H1 (cell line): ENCODE results near the gene COA3. TPM values are rescaled to one million over a fixed set of nuclear protein-coding genes. Genes with fewer than 3 reads are reported as not detected.

ENCODE experiments used
- CTCF ChIA-PET: fragments of 300-600 bp; sonication (Branson Sonifier 250); formaldehyde crosslinking; loops from one replicate; lab custom pipeline; 2021; ENCODE audit not compliant: partially characterized antibody; lab: Charles Lee
- POLR2A ChIA-PET: fragments of 300-600 bp; sonication (Branson Sonifier 250); formaldehyde crosslinking; loops from one replicate; lab custom pipeline; 2021; ENCODE audit warnings: inconsistent platforms; ENCODE audit not compliant: partially characterized antibody; lab: Charles Lee
- DNase-seq, 2 experiments: peaks; one replicate each; pipeline versions ENCODE4 v3.0.0 to v3.0.0-alpha.2; 2010 to 2022; ENCODE audit warnings: low spot score in 2 of 2, low read depth in 1 of 2, mixed read lengths in 1 of 2
- FAIRE-seq: peaks from 2 replicates; lab custom pipeline; 2011; peaks lifted over from hg19 to GRCh38; lab: Jason Lieb, UNC
- H2AFZ ChIP-seq: 2 replicates; pipeline ENCODE4 v1.8.1; 2012; ENCODE audit warnings: low read length, inconsistent platforms
- H2AK5ac ChIP-seq: 2 replicates; pipeline ENCODE4 v1.6.1; 2013; ENCODE audit warnings: low read depth, low read length
- H2BK120ac ChIP-seq: replicated peaks from 2 replicates; pipeline ENCODE3; 2013; ENCODE audit warnings: low read depth, low read length, inconsistent platforms
- H2BK12ac ChIP-seq: 2 replicates; pipeline ENCODE4 v1.6.1; 2013; ENCODE audit warnings: low read depth, low read length
- H2BK15ac ChIP-seq: 2 replicates; pipeline ENCODE4 v1.6.1; 2013; ENCODE audit warnings: low read length
- H2BK20ac ChIP-seq: 2 replicates; pipeline ENCODE4 v1.6.1; 2013; ENCODE audit warnings: low read length
- H2BK5ac ChIP-seq: 2 replicates; pipeline ENCODE4 v1.6.1; 2013; ENCODE audit warnings: low read depth, low read length
- H3K14ac ChIP-seq: 2 replicates; pipeline ENCODE4 v1.6.1; 2013; ENCODE audit warnings: inconsistent platforms; ENCODE audit not compliant: insufficient read length
- H3K18ac ChIP-seq: 2 replicates; pipeline ENCODE4 v1.6.1; 2013; ENCODE audit warnings: low read length; ENCODE audit errors: extremely low read depth
- H3K23ac ChIP-seq: 2 replicates; pipeline ENCODE4 v1.6.1; 2013; ENCODE audit warnings: inconsistent platforms; ENCODE audit not compliant: insufficient read length
- H3K23me2 ChIP-seq: 2 replicates; pipeline ENCODE4 v1.6.1; 2013; ENCODE audit warnings: low read depth, low read length
- H3K27ac ChIP-seq: 2 replicates; pipeline ENCODE4 v1.6.1; 2011; ENCODE audit warnings: low read depth, low read length, inconsistent platforms
- H3K27me3 ChIP-seq, 4 experiments: replicated peaks in 1 of 4; 1 replicate in 1 of 4; 2 replicates in 3 of 4; pipeline versions ENCODE4 v1.6.1 to v1.8.1; 2011 to 2013; ENCODE audit warnings: low read length in 3 of 4, mild to moderate bottlenecking in 3 of 4, inconsistent platforms in 2 of 4, mixed read lengths in 2 of 4, moderate library complexity in 1 of 4; ENCODE audit not compliant: control insufficient read depth in 3 of 4, insufficient read depth in 3 of 4; ENCODE audit errors: extremely low read depth in 1 of 4
- H3K36me3 ChIP-seq, 4 experiments: 2 replicates each; pipeline versions ENCODE4 v1.6.1 to v1.8.1; 2011 to 2013; ENCODE audit warnings: mild to moderate bottlenecking in 4 of 4, low read length in 3 of 4, moderate library complexity in 2 of 4, control low read depth in 1 of 4, inconsistent platforms in 1 of 4; ENCODE audit not compliant: insufficient read depth in 4 of 4, control insufficient read depth in 2 of 4
- H3K4ac ChIP-seq: replicated peaks from 2 replicates; pipeline ENCODE3; 2013; ENCODE audit warnings: low read length, low read depth, mixed read lengths, inconsistent platforms; ENCODE audit not compliant: insufficient read length
- H3K4me1 ChIP-seq, 4 experiments: replicated peaks in 1 of 4; 1 replicate in 1 of 4; 2 replicates in 3 of 4; pipeline versions ENCODE4 v1.6.1 to v1.8.1; 2011 to 2013; ENCODE audit warnings: low read length in 3 of 4, inconsistent platforms in 2 of 4, mixed read lengths in 1 of 4; ENCODE audit not compliant: insufficient read depth in 4 of 4, control insufficient read depth in 3 of 4
- H3K4me2 ChIP-seq, 2 experiments: 2 replicates each; pipeline versions ENCODE4 v1.6.1 to v1.8.1; 2011 to 2013; ENCODE audit warnings: low read depth in 2 of 2, low read length in 2 of 2, control low read depth in 1 of 2, inconsistent platforms in 1 of 2, mild to moderate bottlenecking in 1 of 2; ENCODE audit not compliant: insufficient read depth in 1 of 2
- H3K4me3 ChIP-seq, 4 experiments: fragments of 200-600, 300-600 bp in 1 of 4; sonication (generic), shearing (Covaris generic), sonication (Bioruptor Twin) in 1 of 4; 2 replicates each; pipeline versions ENCODE4 v1.5.1 to v1.8.1; 2011 to 2016; ENCODE audit warnings: low read length in 4 of 4, low read depth in 3 of 4, control low read depth in 2 of 4, inconsistent platforms in 2 of 4, mild to moderate bottlenecking in 2 of 4, mixed read lengths in 1 of 4, moderate library complexity in 1 of 4; ENCODE audit not compliant: insufficient read depth in 2 of 4; ENCODE audit errors: extremely low read depth in 1 of 4
- H3K56ac ChIP-seq: replicated peaks from 2 replicates; pipeline ENCODE3; 2013; ENCODE audit warnings: low read depth, mild to moderate bottlenecking, mixed read lengths, low read length, inconsistent platforms; ENCODE audit not compliant: insufficient read length
- H3K79me1 ChIP-seq: 2 replicates; pipeline ENCODE4 v1.6.1; 2013; ENCODE audit warnings: low read depth, low read length, control low read depth
- H3K79me2 ChIP-seq, 2 experiments: 2 replicates each; pipeline versions ENCODE4 v1.6.1 to v1.8.1; 2012 to 2013; ENCODE audit warnings: low read length in 2 of 2, mild to moderate bottlenecking in 2 of 2, inconsistent platforms in 1 of 2; ENCODE audit not compliant: insufficient read depth in 2 of 2, control insufficient read depth in 1 of 2
- H3K9ac ChIP-seq, 4 experiments: replicated peaks in 1 of 4; 1 replicate in 1 of 4; 2 replicates in 3 of 4; pipeline versions ENCODE4 v1.6.1 to v1.8.1; 2011 to 2013; ENCODE audit warnings: low read depth in 3 of 4, low read length in 3 of 4, control low read depth in 2 of 4, mild to moderate bottlenecking in 2 of 4, moderate library complexity in 2 of 4, inconsistent platforms in 1 of 4; ENCODE audit errors: extremely low read depth in 1 of 4
- H3K9me3 ChIP-seq, 2 experiments: 2 replicates each; pipeline versions ENCODE4 v1.6.1 to v1.8.1; 2012 to 2013; ENCODE audit warnings: mild to moderate bottlenecking in 2 of 2, moderate library complexity in 2 of 2, control low read depth in 1 of 2, inconsistent platforms in 1 of 2, low read depth in 1 of 2, low read length in 1 of 2, mixed read lengths in 1 of 2; ENCODE audit not compliant: insufficient read depth in 2 of 2
- H4K20me1 ChIP-seq, 2 experiments: replicated peaks in 1 of 2; 2 replicates each; pipeline versions ENCODE3 to v1.8.1; 2011 to 2013; ENCODE audit warnings: inconsistent platforms in 2 of 2, low read length in 2 of 2, mild to moderate bottlenecking in 1 of 2; ENCODE audit not compliant: insufficient read depth in 2 of 2, control insufficient read depth in 1 of 2
- H4K5ac ChIP-seq: 2 replicates; pipeline ENCODE4 v1.6.1; 2013; ENCODE audit warnings: low read length, low read depth, mixed read lengths, inconsistent platforms; ENCODE audit not compliant: insufficient read length
- H4K8ac ChIP-seq: 2 replicates; pipeline ENCODE4 v1.8.0; 2013; ENCODE audit warnings: mild to moderate bottlenecking, moderate library complexity, low read length, inconsistent platforms; ENCODE audit not compliant: insufficient read depth; ENCODE audit errors: extremely low read depth
- H4K91ac ChIP-seq: replicated peaks from 2 replicates; pipeline ENCODE3; 2013; ENCODE audit warnings: low read length, mixed read lengths, inconsistent platforms; ENCODE audit not compliant: insufficient read length
- EP300 ChIP-seq, 2 experiments: IDR thresholded peaks; 1 replicate in 1 of 2; 2 replicates in 1 of 2; pipeline ENCODE4 v1.6.1; 2011 to 2012; ENCODE audit warnings: low read depth in 2 of 2, low read length in 2 of 2, mild to moderate bottlenecking in 2 of 2, borderline replicate concordance in 1 of 2, inconsistent platforms in 1 of 2, moderate library complexity in 1 of 2
- SIX5 ChIP-seq: IDR thresholded peaks from 2 replicates; pipeline ENCODE4 v1.6.1; 2011; ENCODE audit warnings: mild to moderate bottlenecking, low read depth, low read length
- SP2 ChIP-seq: IDR thresholded peaks from 2 replicates; pipeline ENCODE4 v1.6.1; 2012; ENCODE audit warnings: mild to moderate bottlenecking, low read length, inconsistent platforms
- WGBS, 2 experiments: shearing (Covaris generic) in 1 of 2; methylation state at CpG; one replicate each; pipeline versions ENCODE4 v1.1.6 to v1.1.7; 2013 to 2015; ENCODE audit warnings: low lambda C conversion rate in 2 of 2, mixed read lengths in 2 of 2, inconsistent platforms in 1 of 2, low coverage in 1 of 2, missing lambda C conversion rate in 1 of 2; ENCODE audit not compliant: insufficient replicate concordance in 2 of 2, insufficient coverage in 1 of 2, insufficient read length in 1 of 2; ENCODE audit errors: extremely low coverage in 1 of 2, missing lambda C conversion rate in 1 of 2; 5-methylcytosine and 5-hydroxymethylcytosine counted together
- polyA plus RNA-seq, 7 experiments: library from polyadenylated mRNA; depleted of rRNA in 3 of 7; stranded (reverse) in 5 of 7; unstranded in 2 of 7; fragments of >200 nt in 5 of 7; fragments of 200-250 nt in 2 of 7; gene quantifications; 1 replicate in 5 of 7; 2 replicates in 1 of 7; 4 replicates in 1 of 7; pipeline versions ENCODE4 v1.2.1 to v1.2.3, GENCODE V29; 2011 to 2013; ENCODE audit warnings: missing spikeins in 2 of 7, mixed read lengths in 2 of 7
- total RNA-seq: library from RNA; stranded (reverse); fragmentation: NEBNext Ultra II Directional; extraction: Animal tissue kit (Norgen Biotek cat#: 25700); gene quantifications from 2 replicates; pipeline ENCODE4 v1.2.1, GENCODE V29; 2021

The COA3 gene
- total and polyA plus RNA-seq, 2 of the 8 experiments (the other 6 are each of a cell fraction or from before 2014, with no cell fraction given), result 68.4 to 143 TPM

- Histone ChIP-seq H3K23me2 (peaks cover 11% of the 10 kb centered on the region), H3K9ac (no peak overlapping the region), H3K36me3 (peaks cover 5 to 13% (median 9%) of the 10 kb centered on the region in 4 experiments; a peak in 6 of 8 replicates), H3K18ac (no peak overlapping the region), H2BK15ac (no peak overlapping the region; the same call in 1 of the 2 replicates), H3K79me1 (no peaks in the 10 kb centered on the region), H3K56ac (no peak overlapping the region), H3K79me2 (no peaks in the 10 kb centered on the region), H2AK5ac (no peak overlapping the region), H3K27me3 (peaks cover 6 to 23% (median 19%) of the 10 kb centered on the region in 4 experiments), H2BK5ac (no peak overlapping the region), H4K20me1 (no peaks in the 10 kb centered on the region), H2BK120ac (no peak overlapping the region), H2BK12ac (no peak overlapping the region), H3K4ac (no peak overlapping the region), H3K23ac (no peak overlapping the region), H3K14ac (no peak overlapping the region), H3K4me2 (peak overlapping the region in 1 of 2 experiments; percentile 92; a peak in 1 of 4 replicates), H2AFZ (no peak overlapping the region), H2BK20ac (no peak overlapping the region), H4K8ac (no peak overlapping the region), H3K9me3 (no peaks in the 10 kb centered on the region), H3K4me3 (no peak overlapping the region), H3K4me1 (peaks cover 0 to 14% (median 8%) of the 10 kb centered on the region in 4 experiments; a peak in 6 of 7 replicates), H3K27ac (no peak overlapping the region), H4K91ac (no peak overlapping the region), H4K5ac (no peak overlapping the region)
- TF ChIP-seq SP2, result no peak
- TF ChIP-seq EP300 (IDR thresholded peaks at IDR 0.05; ENCODE audit: borderline replicate concordance in 1 of 2, low read depth in 2 of 2, low read length in 2 of 2), result no peak
- no peak for TF ChIP-seq SIX5
- no peak for FAIRE-seq
- ChIA-PET CTCF (interaction anchor here (1.0 to 2.1 kb wide), 5 partner anchors 18 to 109 kb away, joined by 3 to 5 read pairs (median 3); no protein-coding TSS in a partner anchor), POLR2A (interaction anchor here (0.5 to 3.8 kb wide), 8 partner anchors 8 to 237 kb away, joined by 3 to 17 read pairs (median 5); partner anchors contain the start of genes CNTD1, COA3, PSMC3IP and RAMP2)
- 85% methylated on average over 9 of the region's 10 CpGs; no CpG with 5 or more reads in 1 of the 2 experiments for WGBS, 2 experiments
- no peak for DNase-seq
Measured at GRCh38 chr17:42781639-42782165, 16.8 kb downstream of the COA3 start.
